HUES48 (cell line): ENCODE results near the gene SMOC2.
A peak's percentile ranks its signal among the peaks of the same experiment; 100 is the strongest.
"Not testable (repeated sequence)": the region's sequence is repeated elsewhere in the genome, so short reads cannot be mapped to it uniquely, and the experiment has no call there.

ENCODE experiments used
- H3K27ac ChIP-seq: one replicate; pipeline ENCODE4 v1.7.0; 2013; ENCODE audit warnings: low read depth, low read length, inconsistent platforms
- H3K27me3 ChIP-seq: 2 replicates; pipeline ENCODE4 v1.6.1; 2013; ENCODE audit warnings: mild to moderate bottlenecking, low read length; ENCODE audit not compliant: control insufficient read depth, insufficient read depth
- H3K36me3 ChIP-seq: 2 replicates; pipeline ENCODE4 v1.6.1; 2013; ENCODE audit warnings: low read length; ENCODE audit not compliant: control insufficient read depth, insufficient read depth
- H3K4me1 ChIP-seq: 2 replicates; pipeline ENCODE4 v1.6.1; 2013; ENCODE audit warnings: mild to moderate bottlenecking, low read length; ENCODE audit not compliant: control insufficient read depth, insufficient read depth
- H3K4me3 ChIP-seq: 2 replicates; pipeline ENCODE4 v1.5.1; 2013; ENCODE audit warnings: mild to moderate bottlenecking, low read depth, low read length
- H3K9ac ChIP-seq: 2 replicates; pipeline ENCODE4 v1.6.1; 2013; ENCODE audit warnings: mild to moderate bottlenecking, low read depth, low read length, moderate library complexity
- H3K9me3 ChIP-seq: 2 replicates; pipeline ENCODE4 v1.6.1; 2013; ENCODE audit warnings: low read length; ENCODE audit not compliant: control insufficient read depth, insufficient read depth

Gene SMOC2

GRCh38 chr6:168675933-168676551, 235.1 kb downstream of the SMOC2 start:
- Histone ChIP-seq H3K36me3 (no peaks in the 10 kb centered on the region), H3K27me3 (no peaks in the 10 kb centered on the region), H3K27ac (no peak overlapping the region), H3K4me1 (no peaks in the 10 kb centered on the region), H3K9me3 (no peaks in the 10 kb centered on the region), H3K4me3 (no peak overlapping the region), H3K9ac (no peak overlapping the region)

GRCh38 chr6:168676552-168677322, 235.8 kb downstream of the SMOC2 start:
- Histone ChIP-seq H3K36me3 (no peaks in the 10 kb centered on the region), H3K9ac (no peak overlapping the region), H3K27ac (peak overlapping the region; percentile 11), H3K9me3 (no peaks in the 10 kb centered on the region), H3K4me1 (no peaks in the 10 kb centered on the region), H3K27me3 (no peaks in the 10 kb centered on the region), H3K4me3 (no peak overlapping the region)

- H3K4me3 ChIP-seq, H3K9ac ChIP-seq, H3K27ac ChIP-seq, H3K27me3 ChIP-seq, H3K4me1 ChIP-seq, H3K9me3 ChIP-seq, H3K36me3 ChIP-seq: not testable (repeated sequence)
Observed at GRCh38 chr6:168677323-168677781, 236.4 kb downstream of the SMOC2 start.

- Histone ChIP-seq H3K4me1 (0 out of 2 replicates have a peak, but pooled peaks cover 2% of the 10 kb centered on the region), H3K4me3 (no peak overlapping the region), H3K36me3 (no peaks in the 10 kb centered on the region), H3K9ac (no peak overlapping the region), H3K27ac (no peak overlapping the region), H3K9me3 (no peaks in the 10 kb centered on the region), H3K27me3 (no peaks in the 10 kb centered on the region)
Observed at GRCh38 chr6:168678077-168678476, 237.1 kb downstream of the SMOC2 start.

- Histone ChIP-seq H3K9ac (no peak overlapping the region), H3K4me1 (0 out of 2 replicates have a peak, but pooled peaks cover 7% of the 10 kb centered on the region), H3K4me3 (no peak overlapping the region), H3K27me3 (no peaks in the 10 kb centered on the region), H3K27ac (no peak overlapping the region), H3K36me3 (no peaks in the 10 kb centered on the region), H3K9me3 (no peaks in the 10 kb centered on the region)
Observed at GRCh38 chr6:168678588-168678987, 237.6 kb downstream of the SMOC2 start.

- Histone ChIP-seq H3K27ac (no peak overlapping the region), H3K9me3 (no peaks in the 10 kb centered on the region), H3K4me1 (0 out of 2 replicates have a peak, but pooled peaks cover 7% of the 10 kb centered on the region), H3K4me3 (no peak overlapping the region), H3K9ac (no peak overlapping the region), H3K36me3 (no peaks in the 10 kb centered on the region), H3K27me3 (no peaks in the 10 kb centered on the region)
Observed at GRCh38 chr6:168681748-168682147, 240.8 kb downstream of the SMOC2 start.

GRCh38 chr6:168683621-168684020, 242.6 kb downstream of the SMOC2 start:
- H3K27ac ChIP-seq: no peak overlapping the region
- no peak overlapping the region for H3K4me3 ChIP-seq
- H3K9me3 ChIP-seq: no peaks in the 10 kb centered on the region
- no peaks in the 10 kb centered on the region for H3K27me3 ChIP-seq
- no peaks in the 10 kb centered on the region for H3K36me3 ChIP-seq
- no peak overlapping the region for H3K9ac ChIP-seq
- H3K4me1 ChIP-seq: peaks cover 11% of the 10 kb centered on the region

GRCh38 chr6:168684471-168684870, 243.5 kb downstream of the SMOC2 start:
- Histone ChIP-seq H3K9ac (no peak overlapping the region), H3K36me3 (no peaks in the 10 kb centered on the region), H3K9me3 (no peaks in the 10 kb centered on the region), H3K4me3 (no peak overlapping the region), H3K27me3 (no peaks in the 10 kb centered on the region), H3K27ac (no peak overlapping the region), H3K4me1 (peaks cover 11% of the 10 kb centered on the region)

- H3K27ac ChIP-seq: no peak overlapping the region
- H3K9me3 ChIP-seq: no peaks in the 10 kb centered on the region
- no peaks in the 10 kb centered on the region for H3K27me3 ChIP-seq
- H3K36me3 ChIP-seq: no peaks in the 10 kb centered on the region
- H3K4me3 ChIP-seq: no peak overlapping the region
- H3K4me1 ChIP-seq: peaks cover 11% of the 10 kb centered on the region
- no peak overlapping the region for H3K9ac ChIP-seq
Observed at GRCh38 chr6:168684906-168685305, 243.9 kb downstream of the SMOC2 start.

- H3K9ac ChIP-seq: no peak overlapping the region
- H3K4me3 ChIP-seq: no peak overlapping the region
- no peaks in the 10 kb centered on the region for H3K27me3 ChIP-seq
- no peak overlapping the region for H3K27ac ChIP-seq
- H3K36me3 ChIP-seq: no peaks in the 10 kb centered on the region
- H3K9me3 ChIP-seq: no peaks in the 10 kb centered on the region
- H3K4me1 ChIP-seq: peaks cover 11% of the 10 kb centered on the region
Observed at GRCh38 chr6:168686029-168686738, 245.2 kb downstream of the SMOC2 start.
